ENCODE measurements around the gene RAD9A.

- peak; percentile 21 to 86 (median 75) for TF ChIP-seq CTCF (IDR thresholded peaks at IDR 0.05)
- TF ChIP-seq POLR2A (IDR thresholded peaks at IDR 0.05), result peak in 2 of 3 donors; percentile 8 to 12
Observed at GRCh38 chr11:67345920-67346819, 45.6 kb upstream of the RAD9A start.

Measured in body of pancreas (tissue), 4 donors.